SIG-M5 treated with dmso at 0.1 percent for 504 hours (cell line): ENCODE measurements around the gene TSPAN8.
"Not testable (repeated sequence)": the region's sequence is repeated elsewhere in the genome, so short reads cannot be mapped to it uniquely, and the experiment has no call there.

Source experiments
- DNase-seq: peaks from one replicate; lab custom pipeline; 2025; ENCODE audit not compliant: unreplicated experiment; lab: John Stamatoyannopoulos, UW

Gene TSPAN8

DNA sequence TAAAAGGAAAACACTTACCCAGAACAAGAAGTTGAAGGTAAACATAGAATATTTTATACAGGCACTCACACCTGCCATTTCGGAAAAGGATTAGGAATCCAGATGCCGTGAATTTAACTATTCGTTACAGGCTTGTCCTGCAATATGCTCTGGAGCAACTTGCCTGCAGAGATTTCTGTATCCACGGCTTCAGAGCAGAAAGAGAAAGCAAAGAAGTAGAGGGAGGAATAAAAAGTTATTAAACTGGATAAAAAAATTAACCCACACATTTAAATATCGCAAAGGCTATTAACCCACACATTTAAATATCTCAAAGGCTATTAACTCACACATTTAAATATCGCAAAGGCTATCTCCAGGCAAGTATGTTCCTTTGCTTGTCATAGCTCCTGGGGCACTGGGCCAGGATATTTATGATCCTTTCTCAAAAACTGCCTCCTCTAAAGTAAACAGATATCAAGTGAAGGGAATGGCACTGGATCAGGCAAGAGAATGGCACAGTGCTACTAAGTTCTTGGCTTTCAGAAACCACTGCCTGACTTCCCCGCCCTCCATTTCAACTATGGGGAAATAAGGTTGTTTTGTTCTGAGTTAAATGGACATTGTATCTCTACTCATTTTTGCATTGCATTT lies at the start of gene TSPAN8:
Gene TSPAN8, minus strand, starts transcription at position 399 of the 633 bp plus-strand sequence. Its CDS starts 321 bp downstream, at position 78.
- DNase-seq = no peak

DNA sequence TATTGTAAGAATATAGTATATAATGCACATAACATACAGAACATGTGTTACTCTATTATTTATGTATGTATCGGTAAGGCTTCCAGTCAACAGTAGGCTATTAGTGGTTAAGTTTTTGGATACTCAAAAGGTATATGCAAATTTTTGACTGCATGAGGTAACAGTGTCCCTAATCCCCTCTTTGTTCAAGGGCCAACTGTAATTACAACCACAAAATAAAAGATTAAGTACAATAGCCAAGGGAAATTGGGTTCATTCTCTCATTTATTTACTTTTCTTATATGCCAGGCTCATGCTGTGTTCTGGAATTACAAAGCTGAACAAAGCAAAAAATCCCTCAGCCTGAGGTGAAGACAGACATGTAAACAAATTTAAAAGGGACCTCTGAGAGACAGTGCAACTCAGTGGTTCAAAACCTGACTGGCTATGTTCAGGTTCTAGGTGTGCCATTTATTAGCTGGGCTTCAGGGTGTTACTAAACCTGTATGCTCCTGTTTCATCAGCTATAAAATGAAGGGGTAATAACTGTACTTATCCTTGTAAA lies 43.4 kb upstream of the TSPAN8 start:
- DNase-seq = no peak

DNA sequence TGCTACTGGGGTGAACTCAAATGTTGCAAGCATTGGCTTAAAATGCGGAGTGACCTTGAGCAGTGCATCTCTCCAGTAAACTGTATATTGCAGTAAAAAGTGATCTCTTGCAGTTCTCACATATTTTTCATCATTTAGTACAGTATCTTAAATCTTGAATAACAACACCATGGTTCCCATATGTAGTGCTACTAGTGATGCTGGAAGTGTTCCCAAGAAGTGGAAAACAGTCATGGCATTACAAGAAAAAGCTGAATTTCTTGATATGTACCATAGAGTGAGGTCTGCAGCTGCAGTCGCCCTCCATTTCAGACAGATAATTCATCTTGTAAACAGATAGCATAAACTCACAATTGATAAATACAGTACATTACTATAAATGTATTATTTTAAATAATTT lies 42.9 kb upstream of the TSPAN8 start:
- DNase-seq = no peak

DNA sequence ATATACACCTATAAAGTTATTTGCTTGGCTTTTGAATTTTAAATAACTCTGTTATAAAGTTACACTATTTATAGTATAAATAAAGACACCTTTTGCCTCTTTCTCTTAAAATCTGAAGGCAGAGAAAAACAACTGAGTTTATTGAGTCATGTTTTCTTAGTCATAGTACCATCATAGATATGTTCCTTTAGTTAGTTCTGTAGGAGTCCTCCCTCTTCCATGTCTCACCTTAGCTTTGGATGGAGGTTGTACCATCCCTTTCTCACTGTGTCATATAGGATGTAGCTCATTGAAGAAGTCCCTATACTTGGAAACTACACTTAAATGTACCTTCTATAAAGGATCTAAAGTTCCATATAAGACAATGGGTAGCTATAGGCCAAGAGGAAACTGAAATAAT lies 39.7 kb upstream of the TSPAN8 start:
- DNase-seq = no peak

DNA sequence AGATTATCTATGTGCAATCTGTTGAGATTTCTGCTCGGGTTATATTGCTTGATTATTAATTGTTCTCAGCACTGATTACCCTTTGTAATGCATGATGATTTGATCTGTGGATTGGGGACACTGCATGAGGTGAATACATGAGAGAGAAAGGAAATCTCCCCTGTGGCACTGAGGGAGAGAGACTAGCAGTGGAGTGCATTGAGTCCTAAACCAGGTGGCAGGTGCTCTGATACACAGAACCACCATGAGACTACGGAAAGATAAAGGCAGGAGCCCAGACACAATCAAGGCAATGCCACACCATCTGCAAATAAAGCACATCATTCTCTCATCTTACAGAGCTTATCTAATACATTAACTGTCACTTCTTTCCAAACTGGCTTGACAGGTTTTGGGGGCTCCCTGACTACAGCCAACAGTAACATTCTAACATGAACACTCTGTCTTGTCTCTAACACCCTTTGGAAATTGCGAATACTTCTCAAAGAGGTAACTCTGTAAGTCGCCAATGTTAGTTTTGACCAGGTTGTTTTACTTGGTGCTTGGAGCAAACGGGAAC lies 37.6 kb upstream of the TSPAN8 start:
- DNase-seq = no peak

DNA sequence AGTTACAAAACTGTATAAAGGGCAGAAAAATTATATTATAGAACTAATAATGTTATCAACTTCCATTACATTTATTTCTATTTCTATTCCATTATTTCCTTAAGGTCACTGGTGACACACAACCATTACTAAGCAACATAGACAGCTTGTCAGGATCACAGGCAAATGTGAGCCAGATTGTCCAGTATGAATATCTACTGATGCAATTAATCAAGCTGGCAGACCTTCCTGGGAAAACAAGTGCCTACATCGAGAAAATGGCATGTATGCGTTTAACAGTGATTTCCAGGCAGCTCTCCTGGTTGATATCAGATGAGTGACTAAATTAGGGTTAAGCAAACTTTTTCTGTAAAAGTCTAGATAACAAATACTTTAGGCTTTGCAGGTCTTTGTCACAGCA lies 36.9 kb upstream of the TSPAN8 start:
- no peak for DNase-seq

DNA sequence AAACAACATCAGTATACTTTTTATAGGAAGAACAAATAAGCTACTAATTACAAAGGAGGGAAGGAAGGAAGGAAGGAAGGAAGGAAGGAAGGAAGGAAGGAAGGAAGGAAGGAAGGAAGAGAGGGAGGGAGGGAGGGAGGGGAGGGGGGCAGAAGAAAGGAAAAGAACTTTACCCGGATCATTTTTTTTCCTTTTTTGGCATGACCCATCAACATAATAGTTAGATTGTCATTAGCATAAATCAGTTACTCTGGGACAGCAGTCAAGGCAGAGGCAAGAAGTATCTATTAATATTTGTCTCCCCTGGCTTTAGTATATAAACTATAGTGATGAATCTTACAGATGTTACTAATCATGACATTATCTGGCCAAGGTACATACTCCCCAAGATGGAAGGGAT lies 35.2 kb upstream of the TSPAN8 start:
- DNase-seq = no peak

DNA sequence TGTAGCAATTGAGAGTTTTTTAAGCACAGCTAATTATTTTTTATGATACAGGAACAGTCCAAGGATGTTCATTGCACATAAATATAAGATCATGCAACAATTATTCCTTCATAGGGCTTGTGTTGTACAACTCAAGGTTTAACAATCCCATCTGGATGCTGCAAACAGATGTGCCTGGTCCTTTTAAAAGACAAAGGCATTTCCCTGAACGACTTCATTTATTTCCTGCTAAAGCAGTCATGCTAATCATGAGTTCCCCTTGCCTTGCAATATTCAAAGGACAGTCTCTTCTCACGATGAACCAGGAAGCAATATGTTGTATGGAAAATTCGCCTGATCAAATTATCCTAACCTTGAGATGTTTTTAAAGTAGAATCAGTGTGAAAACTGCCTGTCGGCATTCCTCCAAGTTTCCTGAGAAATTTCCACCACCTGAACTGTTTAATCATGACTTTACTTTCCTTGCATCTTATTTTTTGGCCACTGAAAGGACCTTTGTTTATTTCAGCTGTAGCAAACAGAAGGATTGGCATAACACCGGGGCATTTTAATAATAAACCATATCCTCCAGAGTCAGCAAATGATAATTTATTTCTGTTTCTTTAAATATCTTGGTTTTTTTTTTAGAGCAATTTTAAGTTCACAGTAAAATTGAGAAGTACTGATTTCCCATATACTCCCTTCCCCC lies 33.9 kb upstream of the TSPAN8 start:
- no peak for DNase-seq

DNA sequence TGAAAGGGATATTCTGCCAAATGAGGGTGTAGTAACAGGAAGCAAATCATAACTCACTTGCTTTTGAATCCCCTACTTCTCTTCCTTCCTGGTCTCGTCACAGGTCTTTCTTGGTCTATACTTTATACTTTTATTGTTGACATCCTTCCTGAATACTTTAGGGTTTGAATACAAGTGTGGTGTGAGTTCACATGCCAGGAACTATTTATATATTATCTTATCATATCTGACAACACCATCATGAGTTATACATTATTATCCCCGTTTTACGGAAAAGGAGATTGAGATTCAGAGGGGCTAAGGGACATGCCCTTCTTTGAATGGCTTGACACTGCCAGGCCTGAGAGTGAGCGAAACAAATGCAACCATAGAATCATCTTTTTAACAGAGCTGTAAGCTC lies 33.0 kb upstream of the TSPAN8 start:
- no peak for DNase-seq

DNA sequence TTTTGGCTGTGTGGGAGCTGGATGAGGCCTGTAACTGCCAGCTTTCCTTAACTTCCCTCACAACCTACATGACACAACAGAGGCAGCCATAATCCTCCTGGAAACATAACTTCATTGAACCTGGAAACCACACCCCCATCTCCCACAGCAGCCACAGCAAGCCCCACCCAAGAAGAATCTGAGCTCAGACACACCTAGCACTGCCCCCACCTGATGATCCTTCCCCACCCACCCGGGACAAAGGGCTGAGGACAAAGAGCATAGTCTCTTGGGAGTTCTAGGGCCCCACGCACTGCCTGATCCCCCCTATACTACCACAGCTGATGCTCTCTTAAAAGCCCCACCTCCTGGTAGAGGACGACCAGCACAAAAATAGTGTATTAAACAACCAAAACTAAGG lies 29.6 kb upstream of the TSPAN8 start:
- no peak for DNase-seq

DNA sequence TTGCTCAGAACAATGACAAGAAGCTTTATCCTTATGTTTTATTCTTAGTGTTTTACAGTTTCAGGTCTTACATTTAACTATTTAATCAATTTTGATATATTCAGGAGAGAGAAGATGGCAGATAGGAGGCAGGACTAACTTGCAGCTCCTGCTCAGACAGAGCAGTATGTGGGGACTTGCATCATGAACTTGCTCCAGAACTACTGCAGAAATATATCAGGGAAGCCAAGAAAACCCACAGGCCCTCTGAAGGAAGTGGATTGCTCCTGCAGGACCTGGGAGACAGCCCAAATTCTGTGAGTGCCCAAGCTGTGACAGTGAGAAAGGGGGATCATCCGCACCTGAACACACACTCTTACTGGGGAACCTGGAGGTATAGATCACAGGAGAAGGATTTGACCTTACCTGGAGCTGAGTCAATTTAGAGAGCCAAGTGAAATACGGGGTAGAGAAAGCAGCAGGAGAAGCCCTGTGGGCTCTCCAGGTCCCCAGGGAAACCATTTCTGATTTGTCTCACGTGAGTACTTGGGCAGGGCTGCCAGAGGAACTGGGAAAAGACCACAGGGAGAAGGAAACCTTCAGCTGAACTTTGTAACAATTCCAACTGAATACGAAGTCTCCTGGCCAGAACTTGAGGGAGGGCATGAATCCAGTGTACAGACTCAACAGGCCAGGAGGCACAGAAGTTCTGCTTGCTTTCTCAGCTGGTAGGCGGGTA lies 28.9 kb upstream of the TSPAN8 start:
- no peak for DNase-seq

DNA sequence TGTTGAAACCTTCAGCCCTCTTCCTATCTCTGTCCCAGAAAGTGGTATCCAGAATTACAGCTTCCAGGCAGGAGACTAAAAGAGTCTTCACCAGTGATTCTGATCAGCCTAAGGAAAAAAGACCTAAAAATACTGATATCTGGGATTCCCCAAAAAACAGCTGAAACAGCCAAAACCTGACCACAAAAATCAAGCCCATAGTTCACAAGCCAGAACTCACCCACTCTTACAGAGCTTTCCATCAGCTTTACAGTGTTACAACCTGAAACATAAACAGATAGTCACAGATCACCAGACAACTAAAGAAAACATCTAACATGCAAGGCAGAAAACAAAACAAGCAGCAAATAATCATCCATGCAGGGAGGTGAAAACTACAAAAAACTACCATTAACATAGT lies 26.0 kb upstream of the TSPAN8 start:
- no peak for DNase-seq

DNA sequence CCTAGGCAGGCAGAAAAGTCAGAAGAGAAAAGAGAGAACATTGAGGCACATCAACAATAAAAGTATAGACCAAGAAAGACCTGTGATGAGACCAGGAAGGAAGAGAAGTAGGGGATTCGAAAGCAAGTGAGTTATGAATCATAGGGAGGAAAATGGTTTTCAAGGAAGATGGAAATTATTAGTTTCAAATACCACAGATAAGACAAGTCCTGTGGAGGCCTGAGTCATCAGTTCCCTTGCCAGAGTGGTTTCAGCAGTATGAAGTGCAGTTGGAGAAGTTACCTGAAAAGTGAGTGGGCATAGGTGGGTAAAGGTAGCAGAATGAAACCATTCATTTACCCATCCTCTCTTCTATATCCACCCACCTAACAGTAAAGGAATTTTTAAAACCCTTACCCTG lies 25.2 kb upstream of the TSPAN8 start:
- DNase-seq = no peak

DNA sequence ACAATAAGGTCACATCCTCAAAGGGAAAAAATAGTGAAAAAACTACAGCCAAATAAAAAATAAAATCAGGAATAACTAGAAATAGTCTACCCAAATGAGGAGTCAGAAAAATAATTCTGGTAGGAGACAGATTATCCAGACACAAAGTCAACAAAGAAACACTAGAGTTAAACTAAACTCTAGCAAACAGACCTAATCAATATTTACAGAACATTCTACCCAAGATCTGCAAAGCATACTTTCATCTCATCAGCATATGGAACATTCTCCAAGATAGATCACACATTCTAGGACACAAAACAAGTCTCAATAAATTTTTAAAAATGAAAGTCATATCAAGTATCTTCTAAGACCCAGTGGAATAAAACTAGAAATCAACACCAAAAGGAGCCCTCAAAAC lies 20.4 kb upstream of the TSPAN8 start:
- DNase-seq = no peak

DNA sequence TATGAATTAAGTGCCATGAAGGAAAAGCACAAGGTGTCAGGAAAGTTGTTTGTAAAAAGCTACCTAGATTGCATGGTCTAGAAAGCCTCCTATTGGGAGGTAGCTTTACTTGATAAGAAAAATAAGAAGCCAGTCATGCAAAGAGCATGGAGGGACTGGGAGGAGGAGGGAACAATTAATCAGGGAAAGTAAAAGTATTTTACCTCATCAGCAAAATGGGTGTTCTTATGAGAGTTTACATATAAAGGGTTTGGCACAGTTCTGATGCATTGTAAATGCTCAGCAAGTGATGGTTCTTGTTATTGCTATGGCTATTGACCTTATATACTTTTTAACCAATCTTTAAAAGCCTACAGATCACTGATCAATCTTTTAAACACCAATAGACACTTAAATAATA lies 17.0 kb upstream of the TSPAN8 start:
- DNase-seq = no peak

DNA sequence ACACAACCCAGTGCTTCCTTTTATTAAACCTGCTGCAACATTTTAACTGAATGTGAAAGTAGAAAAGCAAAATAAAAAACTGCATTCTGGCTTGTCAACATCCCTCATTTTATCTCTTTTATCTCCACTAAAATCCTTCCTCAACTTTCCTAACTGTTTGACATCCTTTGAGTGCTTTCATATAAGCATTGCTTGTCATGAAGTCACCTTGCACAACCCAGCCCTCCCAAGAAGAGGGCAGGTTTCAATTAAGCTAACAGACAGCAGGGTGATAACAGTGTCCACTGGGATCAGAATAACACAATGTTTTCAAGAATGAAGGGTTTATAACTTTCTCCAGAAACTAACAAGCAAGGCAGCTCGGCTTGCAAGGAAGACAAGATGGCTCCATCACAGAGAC lies 16.3 kb upstream of the TSPAN8 start:
- DNase-seq = no peak

DNA sequence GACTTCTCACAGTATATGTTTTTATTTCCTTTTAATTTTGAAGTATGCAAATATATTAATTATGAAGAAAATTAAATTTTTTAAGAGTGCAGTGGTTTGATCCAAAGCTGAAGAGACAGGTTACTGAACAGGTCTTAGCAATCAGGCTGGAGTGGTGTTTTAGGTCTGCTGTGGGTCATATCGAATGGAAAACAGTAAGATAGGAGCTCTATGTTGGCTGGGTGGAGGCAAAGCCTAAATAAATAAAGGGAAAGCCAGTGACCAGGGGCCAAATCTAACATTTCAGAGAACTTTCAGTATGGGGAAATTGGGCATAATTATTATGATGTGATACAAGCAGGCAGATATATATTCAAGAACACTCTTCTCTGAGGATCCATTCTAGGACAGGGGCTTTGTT lies 12.7 kb upstream of the TSPAN8 start:
- no peak for DNase-seq

DNA sequence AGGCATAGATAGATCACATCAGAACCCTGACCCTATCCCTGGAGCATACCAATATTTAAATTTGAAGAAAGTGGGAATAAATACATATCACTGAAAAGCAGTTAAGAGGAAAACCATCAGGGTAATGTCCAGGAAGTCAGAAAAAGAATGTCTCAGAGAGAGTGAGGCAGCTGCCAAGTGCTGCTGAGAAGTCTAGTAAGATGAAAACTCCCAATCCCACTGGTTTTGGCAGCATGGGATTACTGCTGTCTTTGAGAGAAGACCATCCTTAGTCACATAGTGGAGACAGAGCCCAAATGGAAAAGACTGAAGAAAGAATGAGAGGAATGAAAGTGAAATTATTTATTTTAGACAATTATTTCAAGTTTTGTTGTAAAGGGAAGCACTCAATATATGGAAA lies 11.5 kb upstream of the TSPAN8 start:
- no peak for DNase-seq

DNA sequence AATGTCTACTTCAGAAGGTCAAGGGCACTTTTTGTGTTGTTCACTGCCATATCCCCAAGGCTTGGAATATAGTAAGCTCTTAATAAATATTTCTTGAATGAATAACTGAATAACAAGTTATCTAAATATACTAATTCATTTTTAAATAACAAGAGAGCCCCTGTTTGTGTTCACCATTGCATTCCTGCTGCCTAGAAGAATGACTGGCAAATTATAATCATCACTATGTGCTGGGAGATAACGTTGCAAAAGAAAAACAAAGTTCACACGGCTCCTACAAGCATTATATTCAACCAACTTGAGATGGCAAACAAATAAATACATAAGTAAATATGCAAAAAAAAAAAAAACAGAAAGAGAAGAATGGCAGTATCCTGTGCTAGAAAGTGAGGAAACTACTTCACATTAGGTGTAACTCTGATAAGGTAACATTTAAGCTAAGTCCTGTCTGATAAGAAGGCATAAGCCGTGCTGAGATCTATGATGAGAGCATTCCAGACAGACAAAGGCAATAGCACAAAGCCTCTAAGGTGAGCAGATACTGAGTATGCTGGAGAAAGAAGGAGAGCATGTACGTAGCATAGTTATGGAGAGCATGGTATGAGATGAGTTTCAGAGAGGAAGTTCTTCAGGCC lies 9.2 kb upstream of the TSPAN8 start:
- DNase-seq = no peak

DNA sequence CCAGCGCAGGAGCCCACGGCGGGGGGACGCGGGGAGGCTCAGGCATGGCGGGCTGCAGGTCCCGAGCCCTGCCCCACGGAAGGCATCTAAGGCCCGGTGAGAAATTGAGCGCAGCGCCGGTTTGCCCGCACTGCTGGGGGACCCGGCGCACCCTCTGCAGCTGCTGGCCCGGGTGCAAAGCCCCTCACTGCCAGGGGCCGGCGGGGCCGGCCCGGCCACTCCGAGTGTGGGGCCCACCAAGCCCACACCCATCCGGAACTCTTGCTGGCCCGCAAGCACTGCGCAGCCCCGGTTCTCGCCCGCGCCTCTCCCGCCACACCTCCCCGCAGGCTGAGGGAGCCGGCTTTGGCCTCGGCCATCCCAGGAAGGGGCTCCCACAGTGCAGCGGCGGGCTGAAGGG lies 8.5 kb upstream of the TSPAN8 start:
- no peak for DNase-seq

DNA sequence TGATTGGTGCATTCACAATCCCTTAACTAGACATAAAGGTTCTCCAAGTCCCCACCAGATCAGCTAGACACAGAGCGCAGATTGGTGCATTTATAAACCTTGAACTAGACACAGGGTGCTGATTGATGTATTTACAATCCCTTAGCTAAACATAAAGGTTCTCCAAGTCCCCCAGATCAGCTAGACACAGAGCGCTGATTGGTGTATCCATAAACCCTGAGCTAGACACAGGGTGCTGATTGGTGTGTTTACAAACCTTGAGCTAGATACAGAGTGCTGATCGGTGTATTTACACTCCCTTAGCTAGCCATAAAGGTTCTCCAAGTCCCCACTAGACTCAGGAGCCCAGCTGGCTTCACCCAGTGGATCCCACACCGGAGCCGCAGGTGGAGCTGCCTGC lies 8.0 kb upstream of the TSPAN8 start:
- DNase-seq = not testable (repeated sequence)
